ENCODE results near the gene SMIM27.

SMIM27 gene

GRCh38 chr9:32558408-32558934 lies 6.3 kb downstream of the SMIM27 start:
- no peak for DNase-seq (ENCODE audit: low spot score)

GRCh38 chr9:32565967-32566366 lies 13.8 kb downstream of the SMIM27 start:
- DNase-seq (ENCODE audit: low spot score): no peak

- no peak for DNase-seq (ENCODE audit: low spot score)
Measured at GRCh38 chr9:32566770-32567169, 14.6 kb downstream of the SMIM27 start.

GRCh38 chr9:32570262-32570661 lies 18.1 kb downstream of the SMIM27 start:
- no peak for DNase-seq (ENCODE audit: low spot score)

GRCh38 chr9:32571969-32572899 lies 20.1 kb downstream of the SMIM27 start:
- DNase-seq (ENCODE audit: low spot score): peak; percentile 78

GRCh38 chr9:32572900-32573523 lies 20.9 kb downstream of the SMIM27 start, which contains the start of gene NDUFB6:
TSS of gene NDUFB6 (minus strand) at chr9:32573159. CDS start at chr9:32573060, 99 bp downstream.
- peak; percentile 93 for DNase-seq (ENCODE audit: low spot score)

GRCh38 chr9:32573821-32574220 lies 21.7 kb downstream of the SMIM27 start:
- no peak for DNase-seq (ENCODE audit: low spot score)

GRCh38 chr9:32574858-32575257 lies 22.7 kb downstream of the SMIM27 start:
- DNase-seq (ENCODE audit: low spot score): no peak

GRCh38 chr9:32577316-32577715 lies 25.2 kb downstream of the SMIM27 start:
- no peak for DNase-seq (ENCODE audit: low spot score)

GRCh38 chr9:32578976-32579375 lies 26.8 kb downstream of the SMIM27 start:
- DNase-seq (ENCODE audit: low spot score): no peak

- peak; percentile 60 for DNase-seq (ENCODE audit: low spot score)
Measured at GRCh38 chr9:32579706-32580331, 27.7 kb downstream of the SMIM27 start.

GRCh38 chr9:32580631-32581300 lies 28.6 kb downstream of the SMIM27 start:
- no peak for DNase-seq (ENCODE audit: low spot score)

- DNase-seq (ENCODE audit: low spot score): peak; percentile 57
Measured at GRCh38 chr9:32581512-32582143, 29.5 kb downstream of the SMIM27 start.

GRCh38 chr9:32584784-32585183 lies 32.7 kb downstream of the SMIM27 start:
- DNase-seq (ENCODE audit: low spot score): no peak

- DNase-seq (ENCODE audit: low spot score): peak; percentile 19
Measured at GRCh38 chr9:32587901-32588300, 35.8 kb downstream of the SMIM27 start.

- DNase-seq (ENCODE audit: low spot score): peak; percentile 63
Measured at GRCh38 chr9:32589083-32589723, 37.1 kb downstream of the SMIM27 start.

- DNase-seq (ENCODE audit: low spot score): no peak
Measured at GRCh38 chr9:32590476-32590875, 38.3 kb downstream of the SMIM27 start.

GRCh38 chr9:32590898-32591297 lies 38.8 kb downstream of the SMIM27 start:
- DNase-seq (ENCODE audit: low spot score): no peak

- no peak for DNase-seq (ENCODE audit: low spot score)
Measured at GRCh38 chr9:32596096-32596865, 44.2 kb downstream of the SMIM27 start.

- no peak for DNase-seq (ENCODE audit: low spot score)
Measured at GRCh38 chr9:32596936-32597335, 44.8 kb downstream of the SMIM27 start.
